ENCODE results near the gene EBP. TPM values are rescaled to one million over a fixed set of nuclear protein-coding genes. Genes with fewer than 3 reads are reported as not detected.

EBP gene
- total and polyA plus RNA-seq, 10 donors, result 25.1 to 62.3 (median 33.9) TPM

GRCh38 chrX:48478806-48479205 lies 42.8 kb upstream of the EBP start:
- intact Hi-C loops (cut with DNase I; ENCODE audit: low total_unique reads), result loop anchor here (10.0 kb wide), 1 partner anchor 394 kb away; no protein-coding TSS in a partner anchor
- H3K4me3 ChIP-seq, result no peak overlapping the region

GRCh38 chrX:48480142-48480541 lies 41.5 kb upstream of the EBP start:
- intact Hi-C loops (cut with DNase I; ENCODE audit: low total_unique reads), result no loop called here
- H3K9me3 ChIP-seq, result no peaks in the 10 kb centered on the region
- 83 to 100% (median 94%) methylated on average over 3 of the region's 3 CpGs for WGBS, 5 donors
- peaks cover 0 to 21% (median 6%) of the 10 kb centered on the region in 6 donors for H3K4me1 ChIP-seq
- no peak overlapping the region for H3K4me3 ChIP-seq
- DNase-seq, result no peak
- H3K27me3 ChIP-seq (replicated peaks in 1 of 7), result no peaks in the 10 kb centered on the region
- H3K27ac ChIP-seq, result no peak overlapping the region
- H3K36me3 ChIP-seq, result peaks cover 0 to 70% (median 31%) of the 10 kb centered on the region in 6 donors
- TF ChIP-seq POLR2A (IDR thresholded peaks at IDR 0.05), result no peak
- no peak for TF ChIP-seq POLR2AphosphoS5 (IDR thresholded peaks at IDR 0.05)
- TF ChIP-seq CTCF (IDR thresholded peaks at IDR 0.05 in 8 of 11, conservative IDR thresholded peaks at IDR 0.05 in 3 of 11), result no peak

More at GRCh38 chrX:48478806-48479205, 42.8 kb upstream of the EBP start:
- Histone ChIP-seq H3K36me3 (peaks cover 0 to 57% (median 23%) of the 10 kb centered on the region in 6 donors), H3K4me1 (peaks cover 0 to 26% (median 11%) of the 10 kb centered on the region in 6 donors), H3K9me3 (no peaks in the 10 kb centered on the region), H3K27me3 (replicated peaks in 1 of 7) (no peaks in the 10 kb centered on the region), H3K27ac (no peak overlapping the region)
- WGBS, 5 donors, result 68 to 100% (median 86%) methylated on average over 3 to 5 of the region's 5 CpGs
- TF ChIP-seq CTCF (IDR thresholded peaks at IDR 0.05 in 8 of 11, conservative IDR thresholded peaks at IDR 0.05 in 3 of 11) (no peak), POLR2A (IDR thresholded peaks at IDR 0.05) (no peak), POLR2AphosphoS5 (IDR thresholded peaks at IDR 0.05) (no peak)
- DNase-seq, result no peak

GRCh38 chrX:48480583-48480982 lies 41.0 kb upstream of the EBP start:
- 78 to 92% (median 91%) methylated on average over 3 of the region's 3 CpGs for WGBS, 5 donors
- TF ChIP-seq POLR2AphosphoS5 (IDR thresholded peaks at IDR 0.05) (no peak), CTCF (IDR thresholded peaks at IDR 0.05 in 8 of 11, conservative IDR thresholded peaks at IDR 0.05 in 3 of 11) (no peak), POLR2A (IDR thresholded peaks at IDR 0.05) (no peak)
- H3K27ac ChIP-seq, result no peak overlapping the region

GRCh38 chrX:48482526-48482925 lies 39.1 kb upstream of the EBP start:
- no peak for DNase-seq
- intact Hi-C loops (cut with DNase I; ENCODE audit: low total_unique reads), result no loop called here
- no peaks in the 10 kb centered on the region for H3K9me3 ChIP-seq
- WGBS, 5 donors, result 68 to 88% (median 85%) methylated on average over 1 to 7 of the region's 7 CpGs
- no peaks in the 10 kb centered on the region for H3K27me3 ChIP-seq (replicated peaks in 1 of 7)
- peaks cover 0 to 4% (median 0%) of the 10 kb centered on the region in 6 donors for H3K4me1 ChIP-seq
- no peak overlapping the region for H3K27ac ChIP-seq
- H3K4me3 ChIP-seq, result no peak overlapping the region
- TF ChIP-seq POLR2A (IDR thresholded peaks at IDR 0.05) (no peak), CTCF (IDR thresholded peaks at IDR 0.05 in 8 of 11, conservative IDR thresholded peaks at IDR 0.05 in 3 of 11) (no peak), POLR2AphosphoS5 (IDR thresholded peaks at IDR 0.05) (no peak)
- peaks cover 0 to 87% (median 32%) of the 10 kb centered on the region in 6 donors for H3K36me3 ChIP-seq

More at GRCh38 chrX:48480583-48480982, 41.0 kb upstream of the EBP start:
- Histone ChIP-seq H3K36me3 (peaks cover 0 to 75% (median 32%) of the 10 kb centered on the region in 6 donors), H3K27me3 (replicated peaks in 1 of 7) (no peaks in the 10 kb centered on the region), H3K9me3 (no peaks in the 10 kb centered on the region), H3K4me1 (peaks cover 0 to 16% (median 4%) of the 10 kb centered on the region in 6 donors), H3K4me3 (no peak overlapping the region)
- intact Hi-C loops (cut with DNase I; ENCODE audit: low total_unique reads), result no loop called here
- DNase-seq, result no peak

Data from spleen (tissue), 11 donors.